ENCODE data around the gene PIEZO2.

DNA sequence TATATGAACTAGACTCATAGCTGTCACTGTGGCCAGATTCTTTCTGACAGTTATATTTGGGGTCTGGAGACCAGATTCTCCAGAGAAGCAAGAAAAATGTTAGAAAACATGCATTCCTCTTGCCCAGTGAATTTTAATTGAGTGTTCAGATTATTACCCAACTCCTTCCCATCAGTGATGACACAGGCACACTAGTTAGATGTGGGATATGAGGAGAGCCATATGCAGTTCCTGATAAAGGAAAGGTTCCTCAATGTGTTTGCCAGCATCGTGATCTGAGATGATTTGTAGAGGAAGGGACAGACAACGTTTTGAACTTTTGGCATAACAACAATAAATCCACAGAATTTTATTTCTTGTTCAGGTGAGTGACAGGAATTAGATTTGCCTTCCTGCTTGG, 308.6 kb downstream of the PIEZO2 start:
- TF ChIP-seq, protein P1, sequence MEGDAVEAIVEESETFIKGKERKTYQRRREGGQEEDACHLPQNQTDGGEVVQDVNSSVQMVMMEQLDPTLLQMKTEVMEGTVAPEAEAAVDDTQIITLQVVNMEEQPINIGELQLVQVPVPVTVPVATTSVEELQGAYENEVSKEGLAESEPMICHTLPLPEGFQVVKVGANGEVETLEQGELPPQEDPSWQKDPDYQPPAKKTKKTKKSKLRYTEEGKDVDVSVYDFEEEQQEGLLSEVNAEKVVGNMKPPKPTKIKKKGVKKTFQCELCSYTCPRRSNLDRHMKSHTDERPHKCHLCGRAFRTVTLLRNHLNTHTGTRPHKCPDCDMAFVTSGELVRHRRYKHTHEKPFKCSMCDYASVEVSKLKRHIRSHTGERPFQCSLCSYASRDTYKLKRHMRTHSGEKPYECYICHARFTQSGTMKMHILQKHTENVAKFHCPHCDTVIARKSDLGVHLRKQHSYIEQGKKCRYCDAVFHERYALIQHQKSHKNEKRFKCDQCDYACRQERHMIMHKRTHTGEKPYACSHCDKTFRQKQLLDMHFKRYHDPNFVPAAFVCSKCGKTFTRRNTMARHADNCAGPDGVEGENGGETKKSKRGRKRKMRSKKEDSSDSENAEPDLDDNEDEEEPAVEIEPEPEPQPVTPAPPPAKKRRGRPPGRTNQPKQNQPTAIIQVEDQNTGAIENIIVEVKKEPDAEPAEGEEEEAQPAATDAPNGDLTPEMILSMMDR (conservative IDR thresholded peaks at IDR 0.05; ENCODE audit: low read length) = no peak
- TF ChIP-seq EZH2phosphoT487 (IDR thresholded peaks at IDR 0.05; ENCODE audit: borderline replicate concordance) = no peak
